Measurements from ENCODE around the gene FRMPD4.

Gene FRMPD4

GRCh38 chrX:12322031-12322430 lies 183.8 kb downstream of the FRMPD4 start:
- no peaks in the 10 kb centered on the region for H3F3A ChIP-seq (ENCODE audit: insufficient read depth, low read length)

DNA sequence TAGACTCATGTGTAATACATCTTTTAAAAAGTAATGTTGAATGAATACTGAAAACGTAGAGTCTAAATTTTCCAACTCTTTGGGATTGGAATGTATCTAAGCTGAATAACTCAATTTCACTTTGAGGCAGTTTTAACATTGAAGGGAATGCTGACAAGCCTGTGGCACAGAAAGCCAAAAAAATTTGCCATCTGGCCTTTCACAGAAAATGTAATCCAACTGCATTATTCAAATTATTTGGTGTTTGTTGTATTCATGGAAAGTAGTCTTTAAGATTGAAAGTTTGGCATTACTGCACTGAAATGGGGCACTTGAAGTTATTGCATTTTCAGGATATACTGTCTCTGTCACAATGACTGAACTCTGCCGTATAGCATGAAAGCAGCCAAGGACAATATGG lies 186.9 kb downstream of the FRMPD4 start:
- H3K9me3 ChIP-seq (replicated peaks; ENCODE audit: insufficient read depth, low read length): no peaks in the 10 kb centered on the region
- no peak overlapping the region for H3K4me2 ChIP-seq (ENCODE audit: low read depth, low read length)
- no peak overlapping the region for H3K9ac ChIP-seq (ENCODE audit: low read length)
- H3K4me3 ChIP-seq (ENCODE audit: low read length): no peak overlapping the region
- TF ChIP-seq CTCF (IDR thresholded peaks at IDR 0.05; ENCODE audit: low read length): no peak
- no peak for TF ChIP-seq EZH2 (optimal IDR thresholded peaks at IDR 0.05; ENCODE audit: low read depth, low read length)
- TF ChIP-seq EZH2phosphoT487 (IDR thresholded peaks at IDR 0.05; ENCODE audit: low read length): no peak
- DNase-seq: no peak
- H3K27ac ChIP-seq (ENCODE audit: low read length): no peak overlapping the region
- H3K36me3 ChIP-seq (replicated peaks; ENCODE audit: insufficient read depth, low read length): no peaks in the 10 kb centered on the region
- H2AFZ ChIP-seq (ENCODE audit: low read length): no peak overlapping the region
- H3K4me1 ChIP-seq (ENCODE audit: low read length): no peaks in the 10 kb centered on the region
- no peaks in the 10 kb centered on the region for H4K20me1 ChIP-seq (ENCODE audit: insufficient read depth, low read length)
- no peaks in the 10 kb centered on the region for H3K79me2 ChIP-seq (ENCODE audit: low read length)
- H3F3A ChIP-seq (ENCODE audit: insufficient read depth, low read length): no peaks in the 10 kb centered on the region
- H3K9me2 ChIP-seq (replicated peaks; ENCODE audit: insufficient read depth, low read length): no peaks in the 10 kb centered on the region
- H3K27me3 ChIP-seq (replicated peaks; ENCODE audit: insufficient read depth, low read length): no peaks in the 10 kb centered on the region

More at GRCh38 chrX:12322031-12322430, 183.8 kb downstream of the FRMPD4 start:
- H3K36me3 ChIP-seq (replicated peaks; ENCODE audit: insufficient read depth, low read length): no peaks in the 10 kb centered on the region
- no peaks in the 10 kb centered on the region for H3K27me3 ChIP-seq (replicated peaks; ENCODE audit: insufficient read depth, low read length)
- H2AFZ ChIP-seq (ENCODE audit: low read length): no peak overlapping the region
- no peak overlapping the region for H3K4me3 ChIP-seq (ENCODE audit: low read length)
- no peak for DNase-seq
- no peaks in the 10 kb centered on the region for H3K9me2 ChIP-seq (replicated peaks; ENCODE audit: insufficient read depth, low read length)
- H3K9ac ChIP-seq (ENCODE audit: low read length): no peak overlapping the region
- H3K79me2 ChIP-seq (ENCODE audit: low read length): no peaks in the 10 kb centered on the region
- H4K20me1 ChIP-seq (ENCODE audit: insufficient read depth, low read length): no peaks in the 10 kb centered on the region
- H3K27ac ChIP-seq (ENCODE audit: low read length): no peak overlapping the region
- TF ChIP-seq EZH2 (optimal IDR thresholded peaks at IDR 0.05; ENCODE audit: low read depth, low read length): no peak
- TF ChIP-seq EZH2phosphoT487 (IDR thresholded peaks at IDR 0.05; ENCODE audit: low read length): no peak
- TF ChIP-seq CTCF (IDR thresholded peaks at IDR 0.05; ENCODE audit: low read length): no peak
- H3K9me3 ChIP-seq (replicated peaks; ENCODE audit: insufficient read depth, low read length): no peaks in the 10 kb centered on the region
- H3K4me1 ChIP-seq (ENCODE audit: low read length): no peaks in the 10 kb centered on the region
- H3K4me2 ChIP-seq (ENCODE audit: low read depth, low read length): no peak overlapping the region

DNA sequence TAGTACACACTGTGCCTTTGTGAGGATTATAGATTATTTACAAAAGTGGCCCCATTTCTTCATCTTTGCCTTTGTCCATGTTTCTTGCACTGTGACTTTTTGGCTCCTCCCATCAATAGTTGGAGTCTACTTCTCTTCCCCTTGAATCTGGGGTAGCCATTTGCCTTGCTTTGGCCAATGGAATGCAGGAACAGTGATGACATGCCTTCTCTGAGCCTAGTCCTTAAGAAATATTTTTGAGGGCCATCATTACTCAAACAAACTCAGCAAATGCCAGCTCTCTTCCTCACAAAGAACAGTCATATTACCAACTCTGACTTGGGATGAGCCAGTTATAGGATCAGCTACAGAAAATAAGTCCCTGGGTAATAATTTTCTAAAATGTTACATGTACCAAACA lies 189.6 kb downstream of the FRMPD4 start:
- H3K36me3 ChIP-seq (replicated peaks; ENCODE audit: insufficient read depth, low read length): no peaks in the 10 kb centered on the region
- H3K9ac ChIP-seq (ENCODE audit: low read length): no peak overlapping the region
- H3K79me2 ChIP-seq (ENCODE audit: low read length): no peaks in the 10 kb centered on the region
- no peak overlapping the region for H3K27ac ChIP-seq (ENCODE audit: low read length)
- no peak overlapping the region for H3K4me2 ChIP-seq (ENCODE audit: low read depth, low read length)
- no peaks in the 10 kb centered on the region for H3K4me1 ChIP-seq (ENCODE audit: low read length)
- DNase-seq: no peak
- no peak for TF ChIP-seq CTCF (IDR thresholded peaks at IDR 0.05; ENCODE audit: low read length)
- no peak for TF ChIP-seq EZH2 (optimal IDR thresholded peaks at IDR 0.05; ENCODE audit: low read depth, low read length)
- no peak for TF ChIP-seq EZH2phosphoT487 (IDR thresholded peaks at IDR 0.05; ENCODE audit: low read length)
- no peaks in the 10 kb centered on the region for H3K27me3 ChIP-seq (replicated peaks; ENCODE audit: insufficient read depth, low read length)
- H3K4me3 ChIP-seq (ENCODE audit: low read length): no peak overlapping the region
- H3K9me2 ChIP-seq (replicated peaks; ENCODE audit: insufficient read depth, low read length): no peaks in the 10 kb centered on the region
- H4K20me1 ChIP-seq (ENCODE audit: insufficient read depth, low read length): no peaks in the 10 kb centered on the region
- H2AFZ ChIP-seq (ENCODE audit: low read length): no peak overlapping the region
- no peaks in the 10 kb centered on the region for H3K9me3 ChIP-seq (replicated peaks; ENCODE audit: insufficient read depth, low read length)
- H3F3A ChIP-seq (ENCODE audit: insufficient read depth, low read length): no peaks in the 10 kb centered on the region
